Camera-type eye (tissue), 1 donor: ENCODE data around the gene GDF11. TPM values are rescaled to one million over a fixed set of nuclear protein-coding genes. Genes with fewer than 3 reads are reported as not detected.

Source experiments
- total RNA-seq: library from RNA; depleted of rRNA; stranded (reverse); fragments of >200 nt; gene quantifications from one replicate; pipeline ENCODE4 v1.2.3, GENCODE V29; 2014

The GDF11 gene
- total RNA-seq: 22.3 TPM

GRCh38 chr12:55742719-55743405 lies at the start of gene GDF11:
GDF11 (plus strand) TSS chr12:55743122; CDS start chr12:55743317, 195 bp downstream.

GRCh38 chr12:55707841-55708694 lies 34.9 kb upstream of the GDF11 start, which contains the start of gene ITGA7:
ITGA7 (minus strand) TSS chr12:55707904; CDS start chr12:55707682, 222 bp downstream.

GRCh38 chr12:55715833-55716581 lies 26.9 kb upstream of the GDF11 start, which contains the start of gene BLOC1S1:
BLOC1S1 (plus strand) TSS chr12:55716046; CDS start chr12:55716052, 6 bp downstream.

GRCh38 chr12:55720071-55720564 lies 22.8 kb upstream of the GDF11 start, which contains the start of gene RDH5:
RDH5 (plus strand) TSS chr12:55720393; CDS start chr12:55721185, 792 bp downstream.

GRCh38 chr12:55728939-55729818 lies 13.7 kb upstream of the GDF11 start, which contains the start of gene CD63:
CD63 (minus strand) TSS chr12:55729009; CDS start chr12:55728341, 668 bp downstream.

Other genes starting within 250 kb of the GDF11 start
- not detected for gene OR6C4, start 193.5 kb upstream of the GDF11 start, total RNA-seq
- not detected for gene OR2AP1, start 170.7 kb upstream of the GDF11 start, total RNA-seq
- gene OR10P1, start 106.2 kb upstream of the GDF11 start, total RNA-seq: not detected
- 54.5 TPM for gene ITGA7, start 35.2 kb upstream of the GDF11 start, total RNA-seq
- 95.7 TPM for gene BLOC1S1, start 27.1 kb upstream of the GDF11 start, total RNA-seq
- gene RDH5, start 22.7 kb upstream of the GDF11 start, total RNA-seq: 48.5 TPM
- 307 TPM for gene CD63, start 14.1 kb upstream of the GDF11 start, total RNA-seq
- gene SARNP, start 74.6 kb downstream of the GDF11 start, total RNA-seq: 65.7 TPM
- 7.5 TPM for gene ORMDL2, start 74.9 kb downstream of the GDF11 start, total RNA-seq
- gene DNAJC14, start 86.5 kb downstream of the GDF11 start, total RNA-seq: 45.7 TPM
- 2.3 TPM for gene MMP19, start 99.8 kb downstream of the GDF11 start, total RNA-seq
- 20.8 TPM for gene PYM1, start 184.8 kb downstream of the GDF11 start, total RNA-seq
- 35.2 TPM for gene DGKA, start 188.0 kb downstream of the GDF11 start, total RNA-seq
- gene PMEL, start 222.9 kb downstream of the GDF11 start, total RNA-seq: 363 TPM
- 17.2 TPM for gene CDK2, start 223.7 kb downstream of the GDF11 start, total RNA-seq
- 84.3 TPM for gene RAB5B, start 231.0 kb downstream of the GDF11 start, total RNA-seq